ENCODE measurements around the gene FBRSL1. TPM values are rescaled to one million over a fixed set of nuclear protein-coding genes. Genes with fewer than 3 reads are reported as not detected.

Gene FBRSL1
- total RNA-seq (2021; ENCODE audit: unreplicated experiment) (124 TPM), Bru-seq, nascent RNA (percentile 62 among the genes with signal in this experiment), BruChase-seq, experiment 1, labeled RNA remaining after a 6-hour chase (percentile 68 among the genes with signal in this experiment), BruChase-seq, experiment 2, labeled RNA remaining after a 2-hour chase (percentile 63 among the genes with signal in this experiment)
- 52.2 and 69.8 TPM in 2 replicates for polyA plus RNA-seq (2012)
- long read RNA-seq, partial matches to known transcripts: 111 of 141 reads
- long read RNA-seq, other reads (novel, unspliced or antisense): 30 of 141 reads

DNA sequence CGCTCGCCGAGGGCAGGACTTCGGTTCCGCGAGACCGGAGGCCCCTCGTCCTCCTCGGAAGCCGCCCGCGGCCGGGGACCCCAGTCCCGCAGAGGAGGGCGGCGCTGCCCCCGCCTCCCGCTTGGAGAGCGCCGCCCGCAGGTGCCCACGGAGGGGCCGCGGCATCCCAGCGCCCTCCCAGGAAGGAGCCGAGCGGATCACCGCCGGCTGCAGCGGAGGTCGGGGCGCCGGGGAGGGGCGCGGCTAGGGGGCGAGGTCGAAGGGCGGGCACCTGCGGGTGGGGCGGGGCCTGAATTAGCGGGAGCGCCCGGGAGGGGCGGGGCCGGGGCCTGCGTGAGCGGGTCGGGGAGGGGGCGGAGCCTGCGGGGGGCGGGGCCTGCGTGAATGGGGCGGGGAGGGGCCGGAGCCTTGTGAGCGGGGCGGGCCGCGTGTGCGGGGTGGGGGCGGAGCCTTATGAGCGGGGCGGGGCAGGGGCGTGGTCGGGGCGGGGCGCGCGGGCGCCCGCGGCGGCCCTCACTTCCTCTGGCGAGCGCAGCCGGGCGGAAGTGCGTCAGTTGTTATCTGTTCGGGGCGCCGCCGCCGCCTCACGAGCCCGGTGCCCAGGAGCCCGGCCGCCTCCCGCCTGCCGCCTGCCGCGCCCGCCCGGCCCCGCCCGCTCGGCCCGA lies at the start of gene FBRSL1:
TSS of gene FBRSL1 (plus strand) at position 550 of the 665 bp plus-strand sequence.
- Histone ChIP-seq H3K79me2 (ENCODE audit: insufficient read depth, low read length) (peaks cover 42% of the 10 kb centered on the region), H3K4me2 (ENCODE audit: low read length) (peak within 1 kb of the TSS; percentile 86), H3K9me3 (ENCODE audit: control insufficient read depth in 1 of 2, insufficient read depth in 1 of 2, low read depth in 1 of 2, low read length in 2 of 2) (no peaks in the 10 kb centered on the region), H3K36me3 (ENCODE audit: control insufficient read depth in 1 of 2, insufficient read depth in 2 of 2, low read length in 2 of 2) (peaks cover 0 to 5% of the 10 kb centered on the region in 2 experiments; a peak in 1 of 4 replicates), H4K20me1 (ENCODE audit: insufficient read depth) (no peaks in the 10 kb centered on the region), H3K4me3 (replicated peaks in 1 of 2; ENCODE audit: low read depth in 1 of 2, low read length in 2 of 2) (peak within 1 kb of the TSS; percentile 82 to 88), H2AFZ (ENCODE audit: low read depth, low read length, poor library complexity, severe bottlenecking) (no peak within 1 kb of the TSS), H3K27me3 (ENCODE audit: insufficient read depth, low read length) (no peaks in the 10 kb centered on the region), H3K27ac (ENCODE audit: low read depth, low read length) (peak within 1 kb of the TSS; percentile 71; the same call in 1 of the 2 replicates), H3K4me1 (ENCODE audit: control insufficient read depth in 1 of 2, insufficient read depth in 2 of 2, low read length in 2 of 2) (peaks cover 15 to 41% of the 10 kb centered on the region in 2 experiments; a peak in 3 of 4 replicates), H3K9me2 (ENCODE audit: insufficient read depth) (no peaks in the 10 kb centered on the region), H3K9ac (ENCODE audit: low read length) (peak within 1 kb of the TSS; percentile 86)
- RAD21 ChIA-PET (ENCODE audit: low non-redundant PET in 1 of 2, low total read pairs in 2 of 2, uncharacterized antibody in 2 of 2, unreplicated experiment in 2 of 2): no interaction called here
- peak; percentile 49 for DNase-seq (ENCODE audit: low read depth, low spot score)
- CTCF ChIA-PET: no interaction called here
- no peak for TF ChIP-seq TCF7L2 (IDR thresholded peaks at IDR 0.05; ENCODE audit: borderline replicate concordance, extremely low read depth, insufficient read depth, insufficient read length)
- TF ChIP-seq, protein P1, sequence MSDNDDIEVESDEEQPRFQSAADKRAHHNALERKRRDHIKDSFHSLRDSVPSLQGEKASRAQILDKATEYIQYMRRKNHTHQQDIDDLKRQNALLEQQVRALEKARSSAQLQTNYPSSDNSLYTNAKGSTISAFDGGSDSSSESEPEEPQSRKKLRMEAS (IDR thresholded peaks at IDR 0.05): no peak
- TF ChIP-seq ZFX (IDR thresholded peaks at IDR 0.05): no peak
- TF ChIP-seq JUND (IDR thresholded peaks at IDR 0.05): no peak
- TF ChIP-seq, protein P2, sequence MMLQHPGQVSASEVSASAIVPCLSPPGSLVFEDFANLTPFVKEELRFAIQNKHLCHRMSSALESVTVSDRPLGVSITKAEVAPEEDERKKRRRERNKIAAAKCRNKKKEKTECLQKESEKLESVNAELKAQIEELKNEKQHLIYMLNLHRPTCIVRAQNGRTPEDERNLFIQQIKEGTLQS (IDR thresholded peaks at IDR 0.05): no peak
- TF ChIP-seq POLR2AphosphoS5 (IDR thresholded peaks at IDR 0.05; ENCODE audit: low read depth, low read length): peak; percentile 35; the same call in 1 of the 2 replicates
- TF ChIP-seq EZH2phosphoT487 (IDR thresholded peaks at IDR 0.05; ENCODE audit: borderline replicate concordance): no peak
- no peak; the same call in 1 of the 2 replicates for TF ChIP-seq SP1 (IDR thresholded peaks at IDR 0.05; ENCODE audit: low read depth)
- TF ChIP-seq, protein P3, sequence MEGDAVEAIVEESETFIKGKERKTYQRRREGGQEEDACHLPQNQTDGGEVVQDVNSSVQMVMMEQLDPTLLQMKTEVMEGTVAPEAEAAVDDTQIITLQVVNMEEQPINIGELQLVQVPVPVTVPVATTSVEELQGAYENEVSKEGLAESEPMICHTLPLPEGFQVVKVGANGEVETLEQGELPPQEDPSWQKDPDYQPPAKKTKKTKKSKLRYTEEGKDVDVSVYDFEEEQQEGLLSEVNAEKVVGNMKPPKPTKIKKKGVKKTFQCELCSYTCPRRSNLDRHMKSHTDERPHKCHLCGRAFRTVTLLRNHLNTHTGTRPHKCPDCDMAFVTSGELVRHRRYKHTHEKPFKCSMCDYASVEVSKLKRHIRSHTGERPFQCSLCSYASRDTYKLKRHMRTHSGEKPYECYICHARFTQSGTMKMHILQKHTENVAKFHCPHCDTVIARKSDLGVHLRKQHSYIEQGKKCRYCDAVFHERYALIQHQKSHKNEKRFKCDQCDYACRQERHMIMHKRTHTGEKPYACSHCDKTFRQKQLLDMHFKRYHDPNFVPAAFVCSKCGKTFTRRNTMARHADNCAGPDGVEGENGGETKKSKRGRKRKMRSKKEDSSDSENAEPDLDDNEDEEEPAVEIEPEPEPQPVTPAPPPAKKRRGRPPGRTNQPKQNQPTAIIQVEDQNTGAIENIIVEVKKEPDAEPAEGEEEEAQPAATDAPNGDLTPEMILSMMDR (IDR thresholded peaks at IDR 0.05 in 2 of 3, conservative IDR thresholded peaks at IDR 0.05 in 1 of 3; ENCODE audit: borderline replicate concordance in 1 of 3, insufficient read depth in 1 of 3, low read depth in 2 of 3, low read length in 2 of 3): 0 out of 6 replicates have a peak, but pooled peaks of 1 of the 3 experiments have one; percentile 3
- no peak for TF ChIP-seq EGR1 (IDR thresholded peaks at IDR 0.05; ENCODE audit: low read depth)
- no peak for TF ChIP-seq CBX3 (IDR thresholded peaks at IDR 0.05; ENCODE audit: low read depth)
- TF ChIP-seq CEBPB (IDR thresholded peaks at IDR 0.05; ENCODE audit: low read depth): no peak
- TF ChIP-seq ELF1 (IDR thresholded peaks at IDR 0.05; ENCODE audit: borderline replicate concordance, low read depth): no peak
- no peak for TF ChIP-seq RAD21 (IDR thresholded peaks at IDR 0.05; ENCODE audit: low read depth)
- TF ChIP-seq, protein P4, sequence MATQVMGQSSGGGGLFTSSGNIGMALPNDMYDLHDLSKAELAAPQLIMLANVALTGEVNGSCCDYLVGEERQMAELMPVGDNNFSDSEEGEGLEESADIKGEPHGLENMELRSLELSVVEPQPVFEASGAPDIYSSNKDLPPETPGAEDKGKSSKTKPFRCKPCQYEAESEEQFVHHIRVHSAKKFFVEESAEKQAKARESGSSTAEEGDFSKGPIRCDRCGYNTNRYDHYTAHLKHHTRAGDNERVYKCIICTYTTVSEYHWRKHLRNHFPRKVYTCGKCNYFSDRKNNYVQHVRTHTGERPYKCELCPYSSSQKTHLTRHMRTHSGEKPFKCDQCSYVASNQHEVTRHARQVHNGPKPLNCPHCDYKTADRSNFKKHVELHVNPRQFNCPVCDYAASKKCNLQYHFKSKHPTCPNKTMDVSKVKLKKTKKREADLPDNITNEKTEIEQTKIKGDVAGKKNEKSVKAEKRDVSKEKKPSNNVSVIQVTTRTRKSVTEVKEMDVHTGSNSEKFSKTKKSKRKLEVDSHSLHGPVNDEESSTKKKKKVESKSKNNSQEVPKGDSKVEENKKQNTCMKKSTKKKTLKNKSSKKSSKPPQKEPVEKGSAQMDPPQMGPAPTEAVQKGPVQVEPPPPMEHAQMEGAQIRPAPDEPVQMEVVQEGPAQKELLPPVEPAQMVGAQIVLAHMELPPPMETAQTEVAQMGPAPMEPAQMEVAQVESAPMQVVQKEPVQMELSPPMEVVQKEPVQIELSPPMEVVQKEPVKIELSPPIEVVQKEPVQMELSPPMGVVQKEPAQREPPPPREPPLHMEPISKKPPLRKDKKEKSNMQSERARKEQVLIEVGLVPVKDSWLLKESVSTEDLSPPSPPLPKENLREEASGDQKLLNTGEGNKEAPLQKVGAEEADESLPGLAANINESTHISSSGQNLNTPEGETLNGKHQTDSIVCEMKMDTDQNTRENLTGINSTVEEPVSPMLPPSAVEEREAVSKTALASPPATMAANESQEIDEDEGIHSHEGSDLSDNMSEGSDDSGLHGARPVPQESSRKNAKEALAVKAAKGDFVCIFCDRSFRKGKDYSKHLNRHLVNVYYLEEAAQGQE (IDR thresholded peaks at IDR 0.05; ENCODE audit: low read depth): no peak
- TF ChIP-seq EZH2 (IDR thresholded peaks at IDR 0.05): no peak
- TF ChIP-seq, protein P5, sequence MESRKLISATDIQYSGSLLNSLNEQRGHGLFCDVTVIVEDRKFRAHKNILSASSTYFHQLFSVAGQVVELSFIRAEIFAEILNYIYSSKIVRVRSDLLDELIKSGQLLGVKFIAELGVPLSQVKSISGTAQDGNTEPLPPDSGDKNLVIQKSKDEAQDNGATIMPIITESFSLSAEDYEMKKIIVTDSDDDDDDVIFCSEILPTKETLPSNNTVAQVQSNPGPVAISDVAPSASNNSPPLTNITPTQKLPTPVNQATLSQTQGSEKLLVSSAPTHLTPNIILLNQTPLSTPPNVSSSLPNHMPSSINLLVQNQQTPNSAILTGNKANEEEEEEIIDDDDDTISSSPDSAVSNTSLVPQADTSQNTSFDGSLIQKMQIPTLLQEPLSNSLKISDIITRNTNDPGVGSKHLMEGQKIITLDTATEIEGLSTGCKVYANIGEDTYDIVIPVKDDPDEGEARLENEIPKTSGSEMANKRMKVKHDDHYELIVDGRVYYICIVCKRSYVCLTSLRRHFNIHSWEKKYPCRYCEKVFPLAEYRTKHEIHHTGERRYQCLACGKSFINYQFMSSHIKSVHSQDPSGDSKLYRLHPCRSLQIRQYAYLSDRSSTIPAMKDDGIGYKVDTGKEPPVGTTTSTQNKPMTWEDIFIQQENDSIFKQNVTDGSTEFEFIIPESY (IDR thresholded peaks at IDR 0.05; ENCODE audit: extremely low read depth, insufficient replicate concordance, low read length): no peak
- no TSS peak for BruUV-seq (replicated peaks)
- intact Hi-C loops (cut with micrococcal nuclease): loop anchor here (1.0 kb wide), 1 partner anchor 43 kb away; no protein-coding TSS in a partner anchor
- ATAC-seq: peak; percentile 82
- POLR2A ChIA-PET: no interaction called here
